ENCODE results near the gene DUSP11. TPM values are rescaled to one million over a fixed set of nuclear protein-coding genes. Genes with fewer than 3 reads are reported as not detected.
A peak's percentile ranks its signal among the peaks of the same experiment; 100 is the strongest.

The DUSP11 gene
- total and polyA plus RNA-seq, 9 of the 15 experiments (the other 6 are each of a cell fraction or from before 2014, with no cell fraction given) = 20.7 to 79.8 (median 29.3) TPM

DNA sequence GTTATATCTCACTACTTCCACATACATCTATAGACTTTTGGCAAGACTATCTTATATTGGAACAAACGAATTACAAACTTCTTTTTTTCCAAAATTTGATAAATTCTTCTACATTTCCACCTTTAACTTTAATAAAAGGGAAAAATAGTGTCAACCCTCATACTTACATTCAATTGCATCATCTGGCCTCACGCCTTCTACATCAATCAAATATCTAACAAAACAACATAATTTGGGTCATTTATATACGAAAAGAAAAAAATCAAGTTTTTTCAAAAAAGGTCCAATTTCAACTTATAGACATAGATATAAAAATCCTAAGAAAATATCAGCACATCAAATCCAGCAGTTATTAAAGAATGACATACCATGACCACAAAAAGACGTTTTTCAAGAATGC, 12.9 kb downstream of the DUSP11 start (continued):
- TF ChIP-seq, protein P1, sequence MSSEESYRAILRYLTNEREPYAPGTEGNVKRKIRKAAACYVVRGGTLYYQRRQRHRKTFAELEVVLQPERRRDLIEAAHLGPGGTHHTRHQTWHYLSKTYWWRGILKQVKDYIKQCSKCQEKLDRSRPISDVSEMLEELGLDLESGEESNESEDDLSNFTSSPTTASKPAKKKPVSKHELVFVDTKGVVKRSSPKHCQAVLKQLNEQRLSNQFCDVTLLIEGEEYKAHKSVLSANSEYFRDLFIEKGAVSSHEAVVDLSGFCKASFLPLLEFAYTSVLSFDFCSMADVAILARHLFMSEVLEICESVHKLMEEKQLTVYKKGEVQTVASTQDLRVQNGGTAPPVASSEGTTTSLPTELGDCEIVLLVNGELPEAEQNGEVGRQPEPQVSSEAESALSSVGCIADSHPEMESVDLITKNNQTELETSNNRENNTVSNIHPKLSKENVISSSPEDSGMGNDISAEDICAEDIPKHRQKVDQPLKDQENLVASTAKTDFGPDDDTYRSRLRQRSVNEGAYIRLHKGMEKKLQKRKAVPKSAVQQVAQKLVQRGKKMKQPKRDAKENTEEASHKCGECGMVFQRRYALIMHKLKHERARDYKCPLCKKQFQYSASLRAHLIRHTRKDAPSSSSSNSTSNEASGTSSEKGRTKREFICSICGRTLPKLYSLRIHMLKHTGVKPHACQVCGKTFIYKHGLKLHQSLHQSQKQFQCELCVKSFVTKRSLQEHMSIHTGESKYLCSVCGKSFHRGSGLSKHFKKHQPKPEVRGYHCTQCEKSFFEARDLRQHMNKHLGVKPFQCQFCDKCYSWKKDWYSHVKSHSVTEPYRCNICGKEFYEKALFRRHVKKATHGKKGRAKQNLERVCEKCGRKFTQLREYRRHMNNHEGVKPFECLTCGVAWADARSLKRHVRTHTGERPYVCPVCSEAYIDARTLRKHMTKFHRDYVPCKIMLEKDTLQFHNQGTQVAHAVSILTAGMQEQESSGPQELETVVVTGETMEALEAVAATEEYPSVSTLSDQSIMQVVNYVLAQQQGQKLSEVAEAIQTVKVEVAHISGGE (CRISPR knock-in tag; IDR thresholded peaks at IDR 0.05) = no peak
- TF ChIP-seq CBFA2T3 (IDR thresholded peaks at IDR 0.05) = no peak
- TF ChIP-seq RBM22 (IDR thresholded peaks at IDR 0.05; ENCODE audit: low read depth, low read length, poor library complexity, severe bottlenecking) = no peak
- no peak for TF ChIP-seq RBM39 (optimal IDR thresholded peaks at IDR 0.05; ENCODE audit: low read depth, low read length)
- TF ChIP-seq, protein P2, sequence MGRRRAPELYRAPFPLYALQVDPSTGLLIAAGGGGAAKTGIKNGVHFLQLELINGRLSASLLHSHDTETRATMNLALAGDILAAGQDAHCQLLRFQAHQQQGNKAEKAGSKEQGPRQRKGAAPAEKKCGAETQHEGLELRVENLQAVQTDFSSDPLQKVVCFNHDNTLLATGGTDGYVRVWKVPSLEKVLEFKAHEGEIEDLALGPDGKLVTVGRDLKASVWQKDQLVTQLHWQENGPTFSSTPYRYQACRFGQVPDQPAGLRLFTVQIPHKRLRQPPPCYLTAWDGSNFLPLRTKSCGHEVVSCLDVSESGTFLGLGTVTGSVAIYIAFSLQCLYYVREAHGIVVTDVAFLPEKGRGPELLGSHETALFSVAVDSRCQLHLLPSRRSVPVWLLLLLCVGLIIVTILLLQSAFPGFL (CRISPR knock-in tag; IDR thresholded peaks at IDR 0.05) = no peak
- no peak for TF ChIP-seq ZNF445 (CRISPR knock-in tag; IDR thresholded peaks at IDR 0.05; ENCODE audit: low read depth)
- TF ChIP-seq SMAD3 (CRISPR knock-in tag; conservative IDR thresholded peaks at IDR 0.05) = no peak
- no peak for TF ChIP-seq FOXK1 (CRISPR knock-in tag; IDR thresholded peaks at IDR 0.05; ENCODE audit: borderline replicate concordance)
- TF ChIP-seq MBD2 (IDR thresholded peaks at IDR 0.05; ENCODE audit: borderline replicate concordance, low read depth) = no peak
- no peak for TF ChIP-seq MECOM (CRISPR knock-in tag; IDR thresholded peaks at IDR 0.05)
- no peak for TF ChIP-seq U2AF1 (optimal IDR thresholded peaks at IDR 0.05; ENCODE audit: low read depth, low read length)
- TF ChIP-seq ATF7 (IDR thresholded peaks at IDR 0.05) = 0 out of 2 replicates have a peak, but pooled peaks have one; percentile 27
- no peak for TF ChIP-seq CEBPG (CRISPR knock-in tag; IDR thresholded peaks at IDR 0.05)
- TF ChIP-seq CEBPG (tag; conservative IDR thresholded peaks at IDR 0.05 in 1 of 2, IDR thresholded peaks at IDR 0.05 in 1 of 2) = peak; percentile 55 to 85; a peak in 3 of 4 replicates
- TF ChIP-seq ZNF699 (CRISPR knock-in tag; IDR thresholded peaks at IDR 0.05; ENCODE audit: insufficient replicate concordance) = no peak
- TF ChIP-seq, protein P3, sequence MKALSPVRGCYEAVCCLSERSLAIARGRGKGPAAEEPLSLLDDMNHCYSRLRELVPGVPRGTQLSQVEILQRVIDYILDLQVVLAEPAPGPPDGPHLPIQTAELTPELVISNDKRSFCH (CRISPR knock-in tag; IDR thresholded peaks at IDR 0.05) = no peak
- TF ChIP-seq, protein P3 (tag; IDR thresholded peaks at IDR 0.05) = no peak
- no peak for TF ChIP-seq CHD1 (IDR thresholded peaks at IDR 0.05; ENCODE audit: low read length)
- TF ChIP-seq TCF7L2 (IDR thresholded peaks at IDR 0.05; ENCODE audit: low read depth, low read length) = no peak
- TF ChIP-seq, protein P4, sequence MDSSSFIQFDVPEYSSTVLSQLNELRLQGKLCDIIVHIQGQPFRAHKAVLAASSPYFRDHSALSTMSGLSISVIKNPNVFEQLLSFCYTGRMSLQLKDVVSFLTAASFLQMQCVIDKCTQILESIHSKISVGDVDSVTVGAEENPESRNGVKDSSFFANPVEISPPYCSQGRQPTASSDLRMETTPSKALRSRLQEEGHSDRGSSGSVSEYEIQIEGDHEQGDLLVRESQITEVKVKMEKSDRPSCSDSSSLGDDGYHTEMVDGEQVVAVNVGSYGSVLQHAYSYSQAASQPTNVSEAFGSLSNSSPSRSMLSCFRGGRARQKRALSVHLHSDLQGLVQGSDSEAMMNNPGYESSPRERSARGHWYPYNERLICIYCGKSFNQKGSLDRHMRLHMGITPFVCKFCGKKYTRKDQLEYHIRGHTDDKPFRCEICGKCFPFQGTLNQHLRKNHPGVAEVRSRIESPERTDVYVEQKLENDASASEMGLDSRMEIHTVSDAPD (CRISPR knock-in tag; IDR thresholded peaks at IDR 0.05) = no peak
- TF ChIP-seq DMBX1 (CRISPR knock-in tag; IDR thresholded peaks at IDR 0.05; ENCODE audit: borderline replicate concordance) = peak; percentile 25; the same call in 1 of the 2 replicates
